ENCODE measurements around the gene CDCP1.
"Not testable (repeated sequence)": the region's sequence is repeated elsewhere in the genome, so short reads cannot be mapped to it uniquely, and the experiment has no call there.

CDCP1 gene

DNA sequence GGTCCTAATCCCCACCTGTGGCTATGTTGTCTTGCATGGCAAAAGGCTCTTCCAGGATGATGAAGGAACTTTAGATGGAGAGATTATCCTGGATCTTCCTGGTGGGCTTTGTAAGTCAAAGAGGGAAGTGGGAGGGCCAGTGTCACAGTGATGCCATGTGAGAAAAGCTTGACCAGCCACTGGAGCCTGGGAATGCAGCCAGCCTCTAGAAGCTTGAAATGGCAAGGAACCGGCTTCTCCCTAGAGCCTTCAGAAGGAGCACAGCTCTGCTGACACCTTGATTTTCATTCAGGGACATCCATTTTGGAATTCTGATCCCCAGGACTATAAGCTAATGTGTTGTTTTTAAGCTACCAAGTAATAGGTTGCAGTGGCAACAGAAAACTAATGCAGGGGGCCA, 61.8 kb downstream of the CDCP1 start:
- DNase-seq (ENCODE audit: low spot score): no peak

DNA sequence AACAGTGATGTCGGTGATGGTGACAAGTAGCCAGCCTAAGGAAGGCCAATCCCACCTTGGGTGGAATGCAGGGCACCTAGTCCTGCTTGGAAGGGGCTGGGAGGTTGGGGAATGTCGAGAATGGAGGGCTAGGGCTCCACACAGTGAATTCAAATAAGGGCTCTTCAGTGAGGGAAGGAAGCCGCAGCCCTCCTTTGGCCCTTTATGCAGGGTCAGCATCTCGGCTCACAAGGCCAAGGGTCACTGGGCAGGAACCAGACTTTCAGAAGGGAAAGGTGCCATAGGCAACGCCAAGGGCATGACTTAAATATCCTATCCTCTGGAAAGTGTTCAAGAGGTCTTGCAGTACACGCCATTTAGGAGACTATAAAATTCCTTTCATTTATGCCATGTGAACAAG, 63.2 kb downstream of the CDCP1 start:
- no peak for DNase-seq (ENCODE audit: low spot score)

DNA sequence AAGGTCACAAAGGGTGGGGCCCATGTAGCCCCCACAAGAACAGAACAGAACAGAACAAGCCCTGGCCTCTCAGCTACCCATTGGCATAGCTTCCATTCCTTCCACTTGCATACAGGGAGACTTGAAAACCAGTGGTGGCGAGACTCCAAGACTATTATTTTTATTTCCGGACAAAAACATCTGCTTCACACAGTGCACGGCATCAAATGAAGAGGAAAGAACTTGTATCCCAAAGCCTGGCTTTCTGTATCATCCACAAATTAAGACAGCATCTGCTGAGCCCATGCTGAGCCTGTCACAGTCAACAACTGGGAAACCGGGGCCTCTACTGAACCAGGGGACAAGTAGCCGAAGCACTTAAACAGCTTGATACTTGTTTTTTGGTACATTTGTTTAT, 64.0 kb downstream of the CDCP1 start:
- DNase-seq (ENCODE audit: low spot score): no peak

DNA sequence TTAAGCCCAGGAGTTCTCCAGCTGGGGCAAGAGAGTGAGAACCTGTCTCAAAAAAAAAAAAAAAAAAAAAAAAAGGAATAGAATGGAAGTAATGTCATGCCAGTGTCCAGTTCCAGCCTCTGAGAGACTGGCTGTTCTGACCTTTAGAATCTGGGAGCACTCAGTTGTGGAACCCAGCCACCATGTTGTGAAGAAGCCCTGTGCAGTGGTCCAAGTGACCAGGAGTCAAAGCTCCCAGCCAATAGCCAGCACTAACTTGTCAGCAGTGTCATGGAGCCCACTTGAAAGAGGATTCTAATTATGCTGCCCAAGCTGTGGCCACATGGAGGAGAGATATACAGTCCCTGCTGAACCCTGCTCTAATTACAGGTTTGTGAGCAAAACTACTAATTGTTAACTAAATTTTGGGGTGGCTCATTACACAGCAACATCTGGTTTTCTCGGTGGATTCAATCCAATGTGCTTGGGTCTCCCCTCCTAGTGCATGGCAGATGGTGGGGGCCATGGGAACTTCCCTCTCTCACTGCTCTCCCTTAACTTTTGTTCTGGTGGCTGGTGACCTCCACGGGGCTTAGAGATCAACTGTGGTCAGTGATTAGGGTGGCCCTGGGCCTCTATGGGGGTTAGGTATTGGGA, 64.6 kb downstream of the CDCP1 start:
- no peak for DNase-seq (ENCODE audit: low spot score)

- DNase-seq (ENCODE audit: low spot score): no peak
Measured at GRCh38 chr3:45080824-45081223, 65.4 kb downstream of the CDCP1 start.

- no peak for DNase-seq (ENCODE audit: low spot score)
Measured at GRCh38 chr3:45079715-45080114, 66.5 kb downstream of the CDCP1 start.

DNA sequence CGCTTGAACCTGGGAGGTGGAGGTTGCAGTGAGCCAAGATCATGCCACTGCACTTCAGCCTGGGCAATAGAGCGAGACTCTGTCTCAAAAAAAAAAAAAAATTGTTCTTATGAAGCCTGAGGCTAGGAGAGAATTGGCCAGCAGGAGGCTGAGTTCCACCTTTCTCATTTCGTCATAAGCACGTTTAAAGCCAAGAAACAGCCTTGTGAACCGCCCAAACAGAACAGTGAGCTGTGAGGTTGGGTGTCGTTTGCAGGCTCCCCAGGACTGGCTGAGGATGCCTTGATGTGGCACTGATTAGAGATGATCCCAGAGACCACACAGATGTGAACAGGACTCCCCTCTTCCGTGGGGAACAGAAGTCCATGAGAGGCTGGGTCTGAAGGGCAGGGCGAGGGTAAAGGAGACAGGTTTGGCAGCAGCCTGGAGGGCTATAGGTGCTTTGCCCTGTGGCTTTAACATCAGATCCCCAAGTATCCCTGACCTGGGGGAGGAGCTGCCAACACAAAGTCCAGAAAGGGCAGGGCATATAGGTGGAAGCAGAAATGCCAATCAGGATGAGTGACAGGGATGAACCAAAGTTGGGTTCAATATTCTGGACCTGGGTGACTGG, 67.2 kb downstream of the CDCP1 start:
- DNase-seq (ENCODE audit: low spot score): no peak

DNA sequence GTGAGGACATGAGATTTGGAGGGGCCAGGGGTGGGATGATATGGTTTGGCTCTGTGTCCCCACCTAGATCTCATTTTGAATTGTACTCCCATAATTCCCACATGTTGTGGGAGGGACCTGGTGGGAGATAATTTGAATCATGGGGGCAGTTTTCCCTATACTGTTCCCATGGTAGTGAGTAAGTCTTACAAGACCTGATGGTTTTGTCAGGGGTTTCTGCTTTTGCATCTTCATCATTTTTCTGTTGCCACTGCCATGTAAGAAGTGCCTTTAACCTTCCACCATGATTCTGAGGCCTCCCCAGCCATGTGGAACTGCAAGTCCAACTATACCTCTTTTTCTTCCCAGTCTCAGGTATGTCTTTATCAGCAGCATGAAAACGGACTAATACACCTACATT, 67.9 kb downstream of the CDCP1 start:
- not testable (repeated sequence) for DNase-seq (ENCODE audit: low spot score)

DNA sequence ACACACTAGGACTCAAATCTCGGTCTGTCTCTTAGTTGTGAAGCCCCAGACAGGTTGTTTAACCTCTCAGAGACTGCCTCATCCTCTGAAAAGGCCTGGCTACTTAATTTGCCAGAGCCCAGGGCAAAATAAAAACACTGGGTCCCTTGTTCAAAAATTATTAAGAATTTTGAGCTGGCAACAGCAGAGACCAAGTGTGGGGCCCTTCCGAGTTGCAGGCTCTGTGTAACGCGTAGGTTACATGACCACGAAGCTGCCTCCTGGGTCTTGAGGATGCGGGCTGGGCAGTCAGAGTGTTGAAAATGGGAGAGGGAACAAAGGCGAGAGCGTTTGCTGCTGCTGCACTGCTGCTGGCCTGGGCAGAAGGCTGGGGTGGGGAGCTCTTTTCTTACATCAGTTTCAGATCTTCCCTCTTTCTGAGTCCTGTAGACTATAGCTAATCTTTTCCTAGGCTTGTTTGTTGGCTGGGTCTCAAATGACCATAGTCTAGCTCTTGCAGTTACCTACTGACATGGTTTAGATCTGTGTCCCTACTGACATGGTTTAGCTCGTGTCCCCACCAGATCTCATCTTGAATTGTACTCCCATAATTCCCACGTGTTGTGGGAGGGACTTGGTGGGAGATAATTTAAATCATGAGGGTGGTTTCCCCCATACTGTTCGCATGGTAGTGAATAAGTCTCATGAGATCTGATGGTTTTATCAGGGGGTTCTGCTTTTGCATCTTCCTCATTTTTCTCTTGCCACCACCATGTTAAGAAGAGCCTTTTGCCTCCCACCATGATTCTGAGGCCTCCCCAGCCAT, 70.2 kb downstream of the CDCP1 start:
- DNase-seq (ENCODE audit: low spot score): no peak

DNA sequence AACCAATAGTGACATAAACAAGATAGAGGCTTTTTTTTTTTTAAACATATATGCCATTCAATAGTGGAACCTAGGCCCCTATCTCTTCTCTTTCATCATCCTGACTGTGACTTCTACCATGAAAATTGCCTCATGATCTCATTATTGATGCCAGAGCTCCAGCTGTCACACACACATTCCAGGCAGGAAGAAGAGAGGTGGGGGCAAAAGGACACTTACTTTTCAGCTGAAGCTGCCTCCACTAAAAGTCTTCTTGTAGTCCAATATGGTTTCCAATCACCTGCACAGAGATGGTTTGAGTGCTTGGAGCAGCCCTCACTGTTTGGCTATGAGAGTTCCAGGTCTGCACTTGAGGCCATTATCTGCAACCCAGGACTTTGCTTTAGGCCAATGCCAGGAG, 75.1 kb downstream of the CDCP1 start:
- DNase-seq (ENCODE audit: low spot score): no peak

DNA sequence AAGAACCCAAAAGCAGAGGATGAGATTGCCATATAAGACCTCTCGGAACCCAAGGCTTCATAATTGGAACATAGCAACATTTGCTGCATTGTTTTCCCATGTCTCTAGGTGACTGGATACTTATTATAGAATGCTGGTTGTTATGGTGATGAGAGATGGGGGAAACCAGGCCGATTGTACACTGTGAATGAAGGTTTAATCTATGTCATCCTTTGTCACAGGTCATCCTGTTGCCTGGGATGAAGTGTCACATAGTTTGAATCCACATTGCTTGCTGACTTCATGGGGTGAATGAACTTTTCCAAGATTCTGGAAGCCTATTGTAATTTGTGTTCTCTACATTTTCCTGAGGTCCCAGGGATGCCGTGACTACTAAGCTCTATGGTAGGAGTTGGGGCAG, 78.2 kb downstream of the CDCP1 start:
- DNase-seq (ENCODE audit: low spot score): no peak

DNA sequence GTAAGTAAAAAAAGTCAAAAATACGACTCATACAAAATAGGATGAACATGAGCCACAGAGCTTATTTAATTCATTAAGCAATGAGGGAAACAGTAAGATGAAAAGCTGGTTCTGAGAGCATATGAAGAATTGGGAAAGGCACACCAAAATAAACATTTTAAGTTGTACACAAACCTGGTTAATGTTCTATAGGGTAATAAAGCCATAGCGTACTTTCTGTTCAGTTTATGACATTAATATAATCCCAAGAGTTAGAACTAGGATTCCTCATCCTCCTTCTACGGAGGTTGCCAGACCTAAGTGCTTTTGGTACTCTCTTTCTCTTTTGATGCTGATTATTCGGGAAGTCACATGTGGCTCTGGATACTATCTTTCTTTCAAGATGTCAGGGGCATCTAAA, 78.7 kb downstream of the CDCP1 start:
- no peak for DNase-seq (ENCODE audit: low spot score)

DNA sequence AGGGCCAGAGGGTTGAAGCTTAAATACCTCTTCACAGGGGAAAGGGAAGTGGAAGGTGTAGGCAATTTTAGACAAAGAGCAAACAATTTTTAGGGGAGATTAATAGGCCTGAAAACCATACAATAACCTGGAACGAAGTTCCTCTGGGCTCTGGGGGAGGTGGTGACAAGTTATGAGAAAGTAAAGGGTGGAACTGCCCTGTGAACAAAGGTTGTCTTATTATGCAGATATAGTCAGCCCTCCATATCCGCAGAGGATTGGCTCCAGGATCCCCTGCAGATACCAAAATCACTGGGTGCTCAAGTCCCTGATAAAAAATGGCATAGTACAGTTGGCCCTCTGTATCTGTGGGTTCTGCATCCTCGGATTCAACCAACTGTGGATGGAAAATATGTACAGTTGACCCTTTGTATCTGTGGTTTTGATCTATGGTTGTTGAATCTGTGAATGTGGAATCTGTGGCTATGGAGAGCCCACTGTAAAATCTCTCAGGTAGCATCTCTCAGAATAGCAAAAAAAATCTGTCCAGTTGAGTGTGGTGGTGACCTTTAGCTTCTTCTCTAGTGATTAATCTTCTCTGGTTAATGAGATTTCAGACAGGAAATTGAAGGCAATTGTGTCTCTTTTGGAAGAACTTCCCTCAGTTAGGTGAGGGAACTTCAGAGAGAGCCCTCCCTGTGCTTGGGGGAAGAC, 79.9 kb downstream of the CDCP1 start:
- DNase-seq (ENCODE audit: low spot score): no peak

DNA sequence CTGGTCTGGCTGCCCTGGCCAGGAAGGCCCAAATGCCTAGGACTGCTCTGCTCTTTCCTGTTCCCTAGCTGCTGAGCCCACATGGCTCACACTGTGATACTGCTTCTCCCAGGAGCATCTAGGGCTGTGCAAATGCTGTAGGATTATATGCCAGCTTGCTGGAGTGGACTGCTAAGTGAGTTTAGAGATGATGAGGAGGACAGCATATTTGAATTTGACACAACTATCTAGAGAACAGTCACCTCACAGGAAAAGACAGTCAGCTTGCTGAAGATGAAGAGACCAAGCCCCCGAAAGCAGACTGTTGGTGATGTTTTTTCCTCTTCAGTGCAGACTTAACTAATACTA, 80.8 kb downstream of the CDCP1 start:
- no peak for DNase-seq (ENCODE audit: low spot score)

DNA sequence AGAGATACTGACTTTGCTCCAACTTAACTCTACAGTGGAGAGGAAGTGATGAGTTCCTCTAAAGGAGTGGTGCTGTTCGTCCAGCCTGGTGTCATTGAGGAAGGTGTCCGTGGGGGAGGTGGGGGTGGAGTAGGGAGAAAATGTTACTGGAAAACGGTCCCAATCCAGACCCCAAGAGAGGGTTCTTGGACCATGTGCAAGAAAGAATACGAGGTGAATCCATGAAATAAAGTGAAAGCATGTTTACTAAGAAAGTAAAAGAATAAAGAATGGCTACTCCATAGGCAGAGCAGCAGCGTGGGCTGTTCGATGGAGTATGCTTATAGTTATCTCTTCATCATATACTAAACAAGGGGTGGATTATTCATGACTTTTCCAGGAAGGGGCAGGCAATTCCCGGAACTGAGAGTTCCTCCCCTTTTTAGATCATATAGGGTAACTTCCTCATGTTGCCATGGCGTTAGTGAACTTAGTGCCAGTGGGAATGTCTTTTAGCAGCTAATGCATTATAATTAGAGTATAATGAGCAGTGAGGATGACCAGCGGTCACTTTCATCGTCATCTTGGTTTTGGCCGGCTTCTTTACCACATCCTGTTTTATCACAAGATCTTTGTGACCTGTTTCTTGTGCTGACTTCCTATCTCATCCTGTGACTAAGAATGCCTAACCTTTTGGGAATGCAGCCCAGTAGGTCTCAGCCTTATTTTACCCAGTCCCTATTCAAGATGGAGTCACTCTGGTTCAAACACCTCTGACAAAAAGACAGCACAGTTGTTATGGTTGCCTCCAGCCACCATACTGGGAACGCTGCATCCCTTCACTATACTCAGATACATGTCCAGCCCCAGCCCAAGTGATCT, 81.4 kb downstream of the CDCP1 start:
- DNase-seq (ENCODE audit: low spot score): no peak

GRCh38 chr3:45062697-45063070, 83.5 kb downstream of the CDCP1 start:
- DNase-seq (ENCODE audit: low spot score): no peak

DNA sequence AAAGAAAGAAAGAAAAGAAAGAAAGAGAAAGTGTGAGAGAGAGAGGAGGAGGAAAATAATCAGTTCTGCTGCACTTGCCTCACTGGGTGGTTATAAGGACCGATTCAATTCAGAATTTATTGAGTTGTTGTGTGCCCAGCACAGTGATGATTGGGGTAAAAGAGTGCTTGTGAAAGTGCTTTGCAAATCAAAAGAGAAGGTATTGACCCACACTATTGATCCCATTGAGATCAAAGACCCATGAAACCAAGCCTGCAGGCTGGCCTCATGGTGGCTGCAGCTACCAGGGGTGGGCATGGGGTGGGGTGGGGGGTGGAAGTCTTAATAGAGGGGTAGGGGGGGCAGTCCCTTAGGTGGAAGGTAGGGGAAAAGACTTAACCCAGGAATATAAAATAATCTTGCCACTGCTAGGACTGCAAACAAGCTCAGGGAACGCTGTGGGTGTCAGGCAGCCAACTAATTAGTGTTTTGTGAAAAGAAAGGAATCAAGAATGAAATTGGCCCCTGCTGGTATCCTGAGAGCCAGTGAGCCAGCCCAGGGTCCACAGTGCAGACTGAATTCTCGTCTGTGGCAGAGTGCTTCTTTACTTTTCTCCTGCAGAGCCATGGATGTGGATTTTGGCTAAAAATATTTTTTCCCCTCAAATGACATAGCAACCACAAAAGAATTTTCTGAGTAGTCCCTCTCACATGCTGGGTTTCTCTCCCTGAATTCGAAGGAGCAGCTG, 85.8 kb downstream of the CDCP1 start:
- DNase-seq (ENCODE audit: low spot score): no peak

DNA sequence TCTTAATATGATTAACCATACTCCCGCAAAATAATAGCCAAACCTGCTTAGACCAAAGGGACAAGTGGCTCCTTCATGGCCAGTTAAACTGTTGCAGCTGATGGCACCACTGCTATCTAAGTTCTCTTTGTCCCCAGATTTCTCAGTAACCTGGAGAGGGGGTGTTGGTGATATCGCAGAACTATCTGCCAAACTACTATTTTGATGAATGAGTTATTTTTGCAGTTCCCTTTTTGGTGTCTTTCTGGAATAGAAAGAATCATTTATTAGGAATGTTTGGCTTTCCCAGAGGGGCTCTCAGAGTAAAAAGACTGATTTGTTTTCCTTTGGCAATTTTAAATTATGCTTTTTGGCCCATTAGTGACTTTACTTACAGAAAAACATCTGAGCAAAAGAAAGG, 87.0 kb downstream of the CDCP1 start:
- no peak for DNase-seq (ENCODE audit: low spot score)

GRCh38 chr3:45057557-45057956, 88.6 kb downstream of the CDCP1 start:
- no peak for DNase-seq (ENCODE audit: low spot score)

- DNase-seq (ENCODE audit: low spot score): peak; percentile 70
Measured at GRCh38 chr3:45056608-45057301, 89.4 kb downstream of the CDCP1 start.

Data from putamen (tissue), 1 donor.